H1 (cell line): ENCODE measurements around the gene FGF21. TPM values are rescaled to one million over a fixed set of nuclear protein-coding genes. Genes with fewer than 3 reads are reported as not detected.

Experiments used
- ASH2L ChIP-seq: fragments of 200-600, 300-600 bp; sonication (generic); IDR thresholded peaks from one replicate; pipeline ENCODE4 v1.7.1; 2017; ENCODE audit warnings: low read length
- CHD2 ChIP-seq: IDR thresholded peaks from 2 replicates; pipeline ENCODE4 v1.6.1; 2012; ENCODE audit warnings: low read length, improper control_type of control experiment
- CHD7 ChIP-seq: fragments of 300-600 bp; sonication (generic); IDR thresholded peaks from 2 replicates; pipeline ENCODE4 v1.7.1; 2012; ENCODE audit warnings: low read length, moderate library complexity, mild to moderate bottlenecking, inconsistent platforms; ENCODE audit not compliant: insufficient replicate concordance
- EP300 ChIP-seq, 2 experiments: IDR thresholded peaks; 1 replicate in 1 of 2; 2 replicates in 1 of 2; pipeline ENCODE4 v1.6.1; 2011 to 2012; ENCODE audit warnings: low read depth in 2 of 2, low read length in 2 of 2, mild to moderate bottlenecking in 2 of 2, borderline replicate concordance in 1 of 2, inconsistent platforms in 1 of 2, moderate library complexity in 1 of 2
- KDM1A ChIP-seq: fragments of 200-600, 300-600 bp; sonication (generic); IDR thresholded peaks from 2 replicates; pipeline ENCODE4 v1.7.1; 2016; ENCODE audit warnings: mild to moderate bottlenecking, low read length, borderline replicate concordance
- MAFK ChIP-seq: IDR thresholded peaks from 2 replicates; pipeline ENCODE4 v1.6.1; 2012; ENCODE audit warnings: low read depth, mild to moderate bottlenecking, improper control_type of control experiment, low read length
- NANOG ChIP-seq: IDR thresholded peaks from 2 replicates; pipeline ENCODE4 v1.6.1; 2011; ENCODE audit warnings: low read length, low read depth, mild to moderate bottlenecking, inconsistent platforms; ENCODE audit not compliant: insufficient read depth, poor library complexity, severe bottlenecking
- POLR2AphosphoS5 ChIP-seq: IDR thresholded peaks from 2 replicates; pipeline ENCODE4 v1.6.1; 2011; ENCODE audit warnings: low read depth, low read length
- RBBP5 ChIP-seq: IDR thresholded peaks from 2 replicates; pipeline ENCODE4 v1.7.1; 2012; ENCODE audit warnings: low read depth, mild to moderate bottlenecking, inconsistent platforms, low read length, moderate library complexity, borderline replicate concordance
- SP2 ChIP-seq: IDR thresholded peaks from 2 replicates; pipeline ENCODE4 v1.6.1; 2012; ENCODE audit warnings: mild to moderate bottlenecking, low read length, inconsistent platforms
- SUZ12 ChIP-seq: fragments of 200-600 bp; sonication (generic); IDR thresholded peaks from 2 replicates; pipeline ENCODE4 v1.6.1; 2012; ENCODE audit warnings: mild to moderate bottlenecking, inconsistent platforms, low read length, moderate library complexity, mixed read lengths
- TEAD4 ChIP-seq: IDR thresholded peaks from 2 replicates; pipeline ENCODE4 v1.6.1; 2012; ENCODE audit warnings: low read depth, low read length, inconsistent platforms, mixed read lengths
- polyA plus RNA-seq, 7 experiments: library from polyadenylated mRNA; depleted of rRNA in 3 of 7; stranded (reverse) in 5 of 7; unstranded in 2 of 7; fragments of >200 nt in 5 of 7; fragments of 200-250 nt in 2 of 7; gene quantifications; 1 replicate in 5 of 7; 2 replicates in 1 of 7; 4 replicates in 1 of 7; pipeline versions ENCODE4 v1.2.1 to v1.2.3, GENCODE V29; 2011 to 2013; ENCODE audit warnings: missing spikeins in 2 of 7, mixed read lengths in 2 of 7
- total RNA-seq: library from RNA; stranded (reverse); fragmentation: NEBNext Ultra II Directional; extraction: Animal tissue kit (Norgen Biotek cat#: 25700); gene quantifications from 2 replicates; pipeline ENCODE4 v1.2.1, GENCODE V29; 2021

The FGF21 gene
- total and polyA plus RNA-seq, 2 of the 8 experiments (the other 6 are each of a cell fraction or from before 2014, with no cell fraction given), result 0.48 to 0.80 TPM

- TF ChIP-seq CHD7 (no peak), KDM1A (no peak), NANOG (no peak), RBBP5 (no peak), SUZ12 (no peak), EP300 (IDR thresholded peaks at IDR 0.05; ENCODE audit: borderline replicate concordance in 1 of 2, low read depth in 2 of 2, low read length in 2 of 2) (no peak), SP2 (no peak), MAFK (no peak), CHD2 (no peak), ASH2L (no peak), TEAD4 (no peak), POLR2AphosphoS5 (no peak)
Observed at GRCh38 chr19:48750351-48750750, 5.0 kb upstream of the FGF21 start (continued).
